ENCODE data around the gene POC5. TPM values are rescaled to one million over a fixed set of nuclear protein-coding genes. Genes with fewer than 3 reads are reported as not detected.

The POC5 gene
- total and polyA plus RNA-seq, 2 of the 8 experiments (the other 6 are each of a cell fraction or from before 2014, with no cell fraction given) = 11.2 to 12.1 TPM

- FAIRE-seq (no peak), DNase-seq (ENCODE audit: low read depth in 1 of 2, low spot score in 2 of 2) (no peak)
- H3K79me1 ChIP-seq (ENCODE audit: low read depth, low read length) = no peaks in the 10 kb centered on the region
- H3K14ac ChIP-seq (ENCODE audit: insufficient read length) = no peak overlapping the region
- no peaks in the 10 kb centered on the region for H3K9me3 ChIP-seq (ENCODE audit: insufficient read depth in 2 of 2, low read depth in 1 of 2, low read length in 1 of 2)
- CTCF ChIA-PET (ENCODE audit: partially characterized antibody) = interaction anchor here (0.9 to 5.2 kb wide), 4 partner anchors 13 to 174 kb away, joined by 3 to 33 read pairs (median 4); no protein-coding TSS in a partner anchor
- no peak overlapping the region for H2BK20ac ChIP-seq (ENCODE audit: low read length)
- no peak overlapping the region for H3K4me3 ChIP-seq (ENCODE audit: extremely low read depth in 1 of 4, insufficient read depth in 2 of 4, low read depth in 3 of 4, low read length in 4 of 4)
- peaks cover 0 to 7% (median 0%) of the 10 kb centered on the region in 4 experiments; a peak in 2 of 7 replicates for H3K4me1 ChIP-seq (replicated peaks in 1 of 4; ENCODE audit: control insufficient read depth in 3 of 4, insufficient read depth in 4 of 4, low read length in 3 of 4)
- H2BK120ac ChIP-seq (replicated peaks; ENCODE audit: low read depth, low read length) = no peak overlapping the region
- H2AFZ ChIP-seq (ENCODE audit: low read length) = no peak overlapping the region
- H3K18ac ChIP-seq (ENCODE audit: extremely low read depth, low read length) = no peak overlapping the region
- H3K4me2 ChIP-seq (ENCODE audit: insufficient read depth in 1 of 2, low read depth in 2 of 2, low read length in 2 of 2) = no peak overlapping the region
- H3K23ac ChIP-seq (ENCODE audit: insufficient read length) = no peak overlapping the region
- H4K91ac ChIP-seq (replicated peaks; ENCODE audit: insufficient read length, low read length) = no peak overlapping the region
- no peak overlapping the region for H4K5ac ChIP-seq (ENCODE audit: insufficient read length, low read depth, low read length)
- no peaks in the 10 kb centered on the region for H4K20me1 ChIP-seq (replicated peaks in 1 of 2; ENCODE audit: control insufficient read depth in 1 of 2, insufficient read depth in 2 of 2, low read length in 2 of 2)
- TF ChIP-seq CBX8 (IDR thresholded peaks at IDR 0.05; ENCODE audit: borderline replicate concordance, low read depth, low read length) (no peak), POLR2AphosphoS5 (IDR thresholded peaks at IDR 0.05; ENCODE audit: low read depth, low read length) (no peak)
- no peaks in the 10 kb centered on the region for H3K79me2 ChIP-seq (ENCODE audit: control insufficient read depth in 1 of 2, insufficient read depth in 2 of 2, low read length in 2 of 2)
- H2AK5ac ChIP-seq (ENCODE audit: low read depth, low read length) = no peak overlapping the region
- H2BK5ac ChIP-seq (ENCODE audit: low read depth, low read length) = no peak overlapping the region
- no peaks in the 10 kb centered on the region for H3K23me2 ChIP-seq (ENCODE audit: low read depth, low read length)
- H2BK12ac ChIP-seq (ENCODE audit: low read depth, low read length) = no peak overlapping the region
- POLR2A ChIA-PET (ENCODE audit: partially characterized antibody) = no interaction called here
- H3K36me3 ChIP-seq (ENCODE audit: control insufficient read depth in 2 of 4, insufficient read depth in 4 of 4, low read length in 3 of 4) = no peaks in the 10 kb centered on the region
- H4K8ac ChIP-seq (ENCODE audit: extremely low read depth, insufficient read depth, low read length) = no peak overlapping the region
- 85% methylated on average over 2 of the region's 2 CpGs; no CpG with 5 or more reads in 1 of the 2 experiments for WGBS, 2 experiments (ENCODE audit: extremely low coverage in 1 of 2, insufficient coverage in 1 of 2, insufficient read length in 1 of 2, insufficient replicate concordance in 2 of 2, low coverage in 1 of 2, low lambda C conversion rate in 2 of 2, missing lambda C conversion rate in 1 of 2)
- no peak overlapping the region for H3K4ac ChIP-seq (replicated peaks; ENCODE audit: insufficient read length, low read depth, low read length)
- no peak overlapping the region for H3K56ac ChIP-seq (replicated peaks; ENCODE audit: insufficient read length, low read depth, low read length)
- no peak overlapping the region for H3K9ac ChIP-seq (replicated peaks in 1 of 4; ENCODE audit: extremely low read depth in 1 of 4, low read depth in 3 of 4, low read length in 3 of 4)
- H3K27ac ChIP-seq (ENCODE audit: low read depth, low read length) = no peak overlapping the region
- H2BK15ac ChIP-seq (ENCODE audit: low read length) = no peak overlapping the region
- H3K27me3 ChIP-seq (replicated peaks in 1 of 4; ENCODE audit: control insufficient read depth in 3 of 4, extremely low read depth in 1 of 4, insufficient read depth in 3 of 4, low read length in 3 of 4) = no peaks in the 10 kb centered on the region
Measured at GRCh38 chr5:75668445-75668844, 48.8 kb downstream of the POC5 start.

Data from H1 (cell line).